Right cardiac atrium (tissue), 5 donors: ENCODE measurements around the gene MST1. TPM values are rescaled to one million over a fixed set of nuclear protein-coding genes. Genes with fewer than 3 reads are reported as not detected.

Experiments used
- ATAC-seq, 2 donors: fragments of 200-7000 bp; cut with Tn5 transposase; one replicate each; pipeline versions ENCODE4 v1.8.0 to v1.9.1; 2020; ENCODE audit warnings: moderate library complexity in 2 of 2, mild to moderate bottlenecking in 1 of 2
- DNase-seq, 3 donors: peaks; one replicate each; pipeline ENCODE4 v3.0.0-alpha.2; 2020
- H3K27ac ChIP-seq: one replicate; pipeline ENCODE4 v1.5.1; 2013; ENCODE audit warnings: mild to moderate bottlenecking, low read length, control low read depth, moderate library complexity
- H3K27me3 ChIP-seq: one replicate; pipeline ENCODE4 v1.6.1; 2013; ENCODE audit not compliant: control insufficient read depth, insufficient read depth
- H3K4me1 ChIP-seq: one replicate; pipeline ENCODE4 v1.6.1; 2013; ENCODE audit warnings: low read length; ENCODE audit not compliant: control insufficient read depth, insufficient read depth
- H3K4me3 ChIP-seq: one replicate; pipeline ENCODE4 v1.5.1; 2013; ENCODE audit warnings: low read length, control low read depth
- H3K9me3 ChIP-seq: one replicate; pipeline ENCODE4 v1.6.1; 2013; ENCODE audit warnings: low read length; ENCODE audit not compliant: control insufficient read depth
- WGBS: extraction: QIAGEN DNeasy Blood & Tissue Kit; methylation state at CpG from one replicate; pipeline ENCODE4 v1.1.7; 2013; 5-methylcytosine and 5-hydroxymethylcytosine counted together
- intact Hi-C, 4 donors: fragments of 100-400 bp; cut with DNase I; formaldehyde crosslinking; loops; one replicate each; pipeline versions ENCODE4 v1.11.0 to v1.14.0; 2022 to 2023
- polyA plus RNA-seq: library from polyadenylated mRNA; stranded (reverse); fragments of 200-250 nt; gene quantifications from one replicate; pipeline ENCODE4 v1.2.3, GENCODE V29; 2013
- total RNA-seq, 4 donors: library from RNA; stranded (reverse); fragmentation: NEBNext Ultra II Directional; extraction: Animal tissue kit (Norgen Biotek cat#: 25700); gene quantifications; one replicate each; pipeline ENCODE4 v1.2.1, GENCODE V29; 2021
- donor health status: healthy with polysubstance abuse.
- donor health status: DM: no; HTN: yes; CAD: no.
- donor health status: DM: no; HTN: no; CAD: no.
- donor health status: DM: no; HTN: yes; CAD: no; lungs with severe emphysema.
- donor health status: DM: yes; HTN: yes; CAD: no.

MST1 gene
- total and polyA plus RNA-seq, 5 donors = 3.5 to 7.5 (median 6.2) TPM

DNA sequence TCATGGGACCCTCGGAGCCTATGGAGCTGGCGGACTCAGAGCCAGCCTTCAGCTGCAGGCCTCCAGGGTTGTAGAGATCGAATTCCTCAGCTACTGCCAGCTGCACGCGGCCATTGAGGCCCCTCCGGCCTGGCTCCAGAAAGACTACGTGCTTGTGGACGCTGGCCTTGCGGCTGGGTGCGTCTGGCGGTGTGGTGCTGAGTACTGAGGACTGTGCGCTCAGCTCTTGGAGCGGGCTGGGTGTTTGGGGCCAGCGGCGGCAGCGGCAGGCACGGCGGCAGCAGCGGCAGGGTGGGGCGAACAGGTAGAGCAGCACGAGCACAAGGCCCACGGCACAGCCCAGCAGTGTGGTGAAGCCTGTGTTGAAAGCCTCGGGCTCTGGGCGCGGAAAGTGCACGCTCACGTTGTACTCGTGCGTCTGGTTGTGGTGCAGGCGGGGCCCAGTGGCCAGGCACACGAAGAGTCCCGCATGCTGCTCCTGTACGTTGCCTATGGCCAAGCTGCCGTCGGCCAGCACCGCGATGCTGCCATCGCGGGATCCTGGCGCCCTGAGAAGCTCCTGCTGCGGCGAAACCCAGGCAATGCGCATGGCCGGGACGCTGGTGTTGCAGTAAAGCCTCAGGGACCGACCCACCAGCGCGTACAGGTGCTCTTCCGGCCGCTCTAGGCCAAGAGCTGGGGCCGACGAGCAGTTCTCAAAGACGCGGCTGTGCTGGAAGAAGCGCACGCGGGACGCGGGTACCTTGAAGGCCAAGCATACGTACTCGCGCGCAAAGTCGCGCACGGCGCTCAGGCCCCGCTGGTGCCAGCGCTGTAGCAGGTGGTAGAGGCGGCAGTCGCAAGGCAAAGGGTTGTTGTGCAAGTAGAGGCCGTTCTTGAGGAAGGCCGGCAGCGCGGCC, 28.9 kb upstream of the MST1 start:
- H3K27ac ChIP-seq = no peak overlapping the region
- H3K4me1 ChIP-seq = peaks cover 8% of the 10 kb centered on the region
- intact Hi-C loops = no loop called here
- no peak overlapping the region for H3K4me3 ChIP-seq
- no peaks in the 10 kb centered on the region for H3K27me3 ChIP-seq
- H3K9me3 ChIP-seq = no peaks in the 10 kb centered on the region
- DNase-seq = peak in 2 of 3 donors; percentile 66 to 69
- ATAC-seq = peak in 1 of 2 donors; percentile 0
- WGBS = 60% methylated on average over 75 of the region's 75 CpGs

- ATAC-seq (no peak), DNase-seq (peak in 1 of 3 donors; percentile 52)
- Histone ChIP-seq H3K27ac (no peak overlapping the region), H3K4me1 (no peaks in the 10 kb centered on the region), H3K4me3 (no peak overlapping the region), H3K9me3 (no peaks in the 10 kb centered on the region), H3K27me3 (no peaks in the 10 kb centered on the region)
- WGBS = 85% methylated on average over 14 of the region's 14 CpGs
- intact Hi-C loops = no loop called here
Observed at GRCh38 chr3:49717211-49717958, 28.1 kb upstream of the MST1 start.

GRCh38 chr3:49716691-49717210, 27.5 kb upstream of the MST1 start:
- H3K27ac ChIP-seq = no peak overlapping the region
- H3K27me3 ChIP-seq = no peaks in the 10 kb centered on the region
- H3K9me3 ChIP-seq = no peaks in the 10 kb centered on the region
- no peak overlapping the region for H3K4me3 ChIP-seq
- ATAC-seq (no peak), DNase-seq (peak in 2 of 3 donors; percentile 47 to 55)
- H3K4me1 ChIP-seq = no peaks in the 10 kb centered on the region
- WGBS = 88% methylated on average over 16 of the region's 16 CpGs
- intact Hi-C loops = no loop called here

DNA sequence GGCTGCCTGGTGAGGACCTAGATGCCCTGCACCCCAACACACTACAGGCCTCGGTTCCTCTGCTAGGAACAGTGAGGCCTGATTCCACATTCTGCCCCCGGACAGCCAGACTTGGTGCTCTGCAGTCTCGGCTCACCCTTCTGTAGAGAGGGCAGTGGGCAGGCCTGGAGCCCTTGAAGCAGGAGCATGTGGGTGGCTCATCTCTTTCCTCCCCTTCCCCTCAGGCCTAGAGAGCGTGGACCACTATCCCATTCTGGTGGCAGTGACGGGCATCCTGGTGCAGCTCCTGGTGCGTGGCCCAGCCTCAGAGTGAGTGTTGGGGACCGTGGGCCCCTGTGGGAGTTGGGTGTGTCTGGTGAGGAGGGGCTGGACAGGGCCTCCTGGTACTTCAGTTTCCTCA, 26.9 kb upstream of the MST1 start:
- Histone ChIP-seq H3K4me3 (no peak overlapping the region), H3K27me3 (no peaks in the 10 kb centered on the region), H3K27ac (no peak overlapping the region), H3K9me3 (no peaks in the 10 kb centered on the region), H3K4me1 (no peaks in the 10 kb centered on the region)
- peak in 2 of 3 donors; percentile 22 to 39 for DNase-seq
- WGBS = 93% methylated on average over 7 of the region's 7 CpGs
- intact Hi-C loops = no loop called here
- no peak for ATAC-seq

DNA sequence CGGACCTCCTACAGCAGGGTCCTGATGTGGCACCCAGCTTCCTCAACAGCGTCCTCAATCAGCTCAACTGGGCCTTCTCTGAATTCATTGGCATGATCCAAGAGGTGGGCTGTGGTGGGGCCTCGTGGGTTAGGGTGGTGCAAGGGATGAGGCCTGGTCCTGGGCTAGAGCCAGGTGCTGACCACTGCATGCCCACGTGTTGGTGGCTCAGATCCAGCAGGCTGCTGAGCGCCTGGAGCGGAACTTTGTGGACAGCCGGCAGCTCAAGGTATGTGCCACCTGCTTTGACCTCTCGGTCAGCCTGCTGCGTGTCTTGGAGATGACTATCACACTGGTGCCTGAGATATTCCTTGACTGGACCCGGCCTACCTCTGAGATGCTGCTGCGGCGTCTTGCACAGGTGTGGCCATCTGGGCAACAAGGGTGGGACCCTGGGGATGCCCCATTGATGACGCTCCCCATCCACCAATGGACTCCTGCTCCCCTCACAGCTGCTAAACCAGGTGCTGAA, 26.4 kb upstream of the MST1 start:
- DNase-seq (peak in 2 of 3 donors; percentile 32 to 40), ATAC-seq (no peak)
- no peak overlapping the region for H3K27ac ChIP-seq
- 88% methylated on average over 13 of the region's 13 CpGs for WGBS
- H3K9me3 ChIP-seq = no peaks in the 10 kb centered on the region
- no peaks in the 10 kb centered on the region for H3K27me3 ChIP-seq
- intact Hi-C loops = no loop called here
- no peaks in the 10 kb centered on the region for H3K4me1 ChIP-seq
- H3K4me3 ChIP-seq = no peak overlapping the region

DNA sequence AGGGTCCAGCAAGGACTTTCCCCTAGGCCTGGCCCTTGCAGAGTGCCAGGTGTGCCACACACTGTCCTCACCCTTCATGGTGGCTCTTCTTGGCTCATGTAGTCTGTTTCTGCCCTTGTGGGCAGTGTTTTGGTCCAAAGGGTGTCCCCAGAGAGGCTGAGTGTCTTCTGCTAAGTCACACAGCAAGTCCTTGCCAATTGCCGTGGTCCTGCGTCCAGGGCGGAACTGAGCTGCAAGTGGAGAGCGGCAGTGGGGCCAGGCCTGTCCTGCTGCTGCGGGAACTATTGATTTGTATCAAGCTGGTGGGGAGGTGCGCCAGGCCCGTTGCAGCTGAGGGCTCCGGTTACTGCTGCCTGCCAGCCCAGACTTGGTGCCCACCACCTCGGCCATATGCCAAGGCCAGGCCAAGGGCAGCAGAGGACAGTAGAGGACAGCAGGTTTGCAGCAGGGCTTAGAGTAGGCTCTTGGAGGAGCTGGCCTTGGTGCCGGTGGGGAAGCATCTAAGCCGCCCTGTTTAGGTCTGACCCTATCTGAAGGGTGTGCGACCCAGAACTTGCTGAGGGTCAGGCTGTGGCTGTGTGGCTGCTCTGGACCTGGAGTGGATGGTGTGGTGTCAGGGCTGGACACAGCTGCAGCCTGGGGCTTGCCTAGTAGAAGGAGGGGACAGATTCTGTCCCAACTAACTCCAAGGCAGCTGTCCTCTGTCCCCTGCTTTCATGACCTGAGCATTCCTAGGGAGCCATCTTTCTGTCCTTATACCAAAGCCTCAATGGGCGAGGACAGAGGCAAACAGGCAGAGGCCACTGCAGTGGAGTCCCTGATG, 25.7 kb upstream of the MST1 start:
- no peak for ATAC-seq
- intact Hi-C loops = no loop called here
- Histone ChIP-seq H3K4me3 (no peak overlapping the region), H3K27me3 (no peaks in the 10 kb centered on the region), H3K9me3 (no peaks in the 10 kb centered on the region), H3K4me1 (no peaks in the 10 kb centered on the region), H3K27ac (no peak overlapping the region)
- peak in 2 of 3 donors; percentile 37 to 48 for DNase-seq
- WGBS = 86% methylated on average over 13 of the region's 13 CpGs

DNA sequence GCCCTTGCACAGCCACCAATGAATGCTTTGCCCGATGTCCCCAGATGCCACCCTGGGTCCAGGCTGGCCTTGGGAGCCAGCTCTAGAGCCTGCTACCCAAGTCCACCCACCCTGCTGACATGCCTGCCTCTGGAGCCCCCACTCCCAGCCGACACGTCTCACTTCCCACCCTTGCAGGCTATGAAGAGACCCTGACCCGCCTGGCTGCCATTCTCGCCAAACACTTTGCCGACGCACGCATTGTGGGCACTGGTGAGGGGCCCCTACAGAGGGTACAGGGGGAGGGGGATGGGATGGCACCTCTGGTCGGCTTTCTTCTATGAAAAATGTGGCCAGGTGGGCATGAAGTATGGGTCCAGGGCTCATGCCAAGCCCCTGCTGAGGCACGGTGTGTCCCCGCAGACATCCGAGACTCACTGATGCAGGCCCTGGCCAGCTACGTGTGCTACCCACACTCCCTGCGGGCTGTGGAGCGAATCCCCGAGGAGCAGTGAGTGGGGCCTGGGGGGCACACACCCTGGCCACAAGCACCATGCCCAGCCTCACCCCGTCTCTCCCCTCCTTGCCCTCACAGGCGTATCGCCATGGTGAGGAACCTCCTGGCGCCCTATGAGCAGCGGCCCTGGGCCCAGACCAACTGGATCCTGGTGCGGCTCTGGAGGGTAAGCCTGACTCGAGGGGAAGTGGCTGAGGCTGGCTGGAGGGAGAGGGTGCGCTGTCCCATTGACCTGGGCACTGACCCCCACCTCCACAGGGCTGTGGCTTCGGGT, 24.2 kb upstream of the MST1 start:
- 90% methylated on average over 25 of the region's 25 CpGs for WGBS
- Histone ChIP-seq H3K4me3 (no peak overlapping the region), H3K9me3 (no peaks in the 10 kb centered on the region), H3K27me3 (no peaks in the 10 kb centered on the region), H3K27ac (no peak overlapping the region), H3K4me1 (no peaks in the 10 kb centered on the region)
- intact Hi-C loops = no loop called here
- DNase-seq (peak in 2 of 3 donors; percentile 40 to 58), ATAC-seq (no peak)

- no peaks in the 10 kb centered on the region for H3K9me3 ChIP-seq
- H3K27ac ChIP-seq = no peak overlapping the region
- ATAC-seq (no peak), DNase-seq (peak in 2 of 3 donors; percentile 41 to 43)
- no peaks in the 10 kb centered on the region for H3K4me1 ChIP-seq
- intact Hi-C loops = no loop called here
- no peaks in the 10 kb centered on the region for H3K27me3 ChIP-seq
- no peak overlapping the region for H3K4me3 ChIP-seq
- 68% methylated on average over 7 of the region's 7 CpGs for WGBS
Observed at GRCh38 chr3:49712631-49713317, 23.5 kb upstream of the MST1 start.

DNA sequence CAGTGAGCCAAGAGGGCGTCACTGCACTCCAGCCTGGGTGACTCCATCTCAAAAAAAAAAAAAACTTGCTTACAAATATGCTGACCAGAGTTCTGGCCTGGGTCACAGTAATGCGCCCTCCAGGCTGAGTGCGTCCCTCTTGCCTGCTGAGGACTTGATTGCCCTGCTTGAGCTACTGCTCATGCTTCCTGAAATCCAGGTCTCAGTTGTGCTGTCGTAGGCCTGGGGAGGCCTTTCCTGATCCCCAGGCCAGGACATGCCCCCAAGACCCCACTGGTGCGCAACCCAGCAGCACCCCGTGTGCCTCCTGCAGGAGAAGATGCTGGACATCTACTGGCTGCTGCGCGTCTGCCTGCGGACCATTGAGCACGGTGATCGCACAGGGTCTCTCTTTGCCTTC, 22.9 kb upstream of the MST1 start:
- H3K4me1 ChIP-seq = no peaks in the 10 kb centered on the region
- H3K4me3 ChIP-seq = no peak overlapping the region
- ATAC-seq (no peak), DNase-seq (peak in 2 of 3 donors; percentile 25 to 33)
- intact Hi-C loops = no loop called here
- H3K9me3 ChIP-seq = no peaks in the 10 kb centered on the region
- H3K27ac ChIP-seq = no peak overlapping the region
- no peaks in the 10 kb centered on the region for H3K27me3 ChIP-seq
- WGBS = 96% methylated on average over 11 of the region's 11 CpGs
